ENCODE results near the gene PRDM8. TPM values are rescaled to one million over a fixed set of nuclear protein-coding genes. Genes with fewer than 3 reads are reported as not detected.

PRDM8 gene
- total and polyA plus RNA-seq, 2 donors (not counting 1 experiment from before 2014, with no cell fraction given): 20.0 to 35.6 TPM

DNA sequence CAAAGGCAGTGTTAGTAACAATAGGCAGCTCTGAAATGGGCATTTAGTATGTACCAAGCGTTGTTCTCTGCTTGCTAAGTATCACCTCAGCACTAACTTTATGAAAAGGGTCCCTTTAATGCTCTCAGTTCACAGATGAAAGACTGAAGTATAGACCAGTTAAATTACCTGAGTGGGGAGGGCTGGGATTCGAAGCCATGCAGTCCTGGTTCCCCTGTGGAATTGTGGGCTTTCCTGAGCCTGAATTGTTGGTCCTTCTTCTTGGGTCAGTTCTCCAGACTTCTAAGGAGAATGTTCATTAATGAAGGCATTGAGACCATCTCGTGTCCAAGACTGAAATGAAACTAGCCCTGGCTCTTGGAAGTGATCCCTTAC, 7.7 kb upstream of the PRDM8 start:
- Histone ChIP-seq H3K9ac (ENCODE audit: low read length) (no peak overlapping the region), H3K4me1 (ENCODE audit: control insufficient read depth in 2 of 2, insufficient read depth in 2 of 2, low read length in 2 of 2) (peaks cover 12 to 19% of the 10 kb centered on the region in 2 donors), H3K27me3 (replicated peaks in 1 of 4; ENCODE audit: control extremely low read depth in 1 of 4, control insufficient read depth in 3 of 4, insufficient read depth in 4 of 4, low read length in 3 of 4) (peaks cover 0 to 57% (median 4%) of the 10 kb centered on the region in 4 experiments), H4K20me1 (ENCODE audit: control insufficient read depth, insufficient read depth, low read length, poor library complexity, severe bottlenecking) (peaks cover 26% of the 10 kb centered on the region), H3K79me2 (ENCODE audit: control insufficient read depth, insufficient read depth, low read length) (peaks cover 26% of the 10 kb centered on the region), H3K4me2 (replicated peaks; ENCODE audit: low read depth, low read length, poor library complexity, severe bottlenecking) (no peak overlapping the region), H3K27ac (ENCODE audit: low read length in 2 of 2) (no peak overlapping the region), H3K4me3 (ENCODE audit: control extremely low read depth in 1 of 5, extremely low read depth in 1 of 5, insufficient read depth in 1 of 5, low read depth in 2 of 5, low read length in 4 of 5) (no peak overlapping the region), H2AFZ (ENCODE audit: insufficient read depth, low read depth, low read length, poor library complexity, severe bottlenecking) (no peak overlapping the region), H3K36me3 (replicated peaks in 1 of 2; ENCODE audit: control extremely low read depth in 1 of 2, control insufficient read depth in 1 of 2, extremely low read depth in 1 of 2, insufficient read depth in 2 of 2, low read length in 1 of 2) (peaks cover 2 to 9% of the 10 kb centered on the region in 2 experiments), H3K9me3 (ENCODE audit: control extremely low read depth in 1 of 3, control insufficient read depth in 2 of 3, insufficient read depth in 1 of 3, low read length in 2 of 3) (peaks cover 0 to 3% (median 0%) of the 10 kb centered on the region in 3 donors)
- ChIA-PET CTCF (interaction anchor here (1.0 to 13.1 kb wide), 3 partner anchors 9 to 62 kb away, joined by 3 to 199 read pairs (median 195); partner anchors contain the start of gene PRDM8), POLR2A (no interaction called here)
- Mint-ChIP-seq H3K4me1 (peaks cover 20% of the 10 kb centered on the region), H3K27ac (no peak overlapping the region), H3K9me3 (ENCODE audit: insufficient read depth) (no peaks in the 10 kb centered on the region), H3K27me3 (peaks cover 16% of the 10 kb centered on the region), H3K4me3 (no peak overlapping the region)
- intact Hi-C loops (cut with micrococcal nuclease): loop anchor here (10.0 kb wide), 1 partner anchor 685 kb away; no protein-coding TSS in a partner anchor
- 53% methylated on average over 2 of the region's 3 CpGs for WGBS (ENCODE audit: insufficient coverage)
- no peak for TF ChIP-seq EZH2 (IDR thresholded peaks at IDR 0.05; ENCODE audit: borderline replicate concordance, insufficient read depth, low read depth, low read length, poor library complexity, severe bottlenecking)
- TF ChIP-seq, protein P1, sequence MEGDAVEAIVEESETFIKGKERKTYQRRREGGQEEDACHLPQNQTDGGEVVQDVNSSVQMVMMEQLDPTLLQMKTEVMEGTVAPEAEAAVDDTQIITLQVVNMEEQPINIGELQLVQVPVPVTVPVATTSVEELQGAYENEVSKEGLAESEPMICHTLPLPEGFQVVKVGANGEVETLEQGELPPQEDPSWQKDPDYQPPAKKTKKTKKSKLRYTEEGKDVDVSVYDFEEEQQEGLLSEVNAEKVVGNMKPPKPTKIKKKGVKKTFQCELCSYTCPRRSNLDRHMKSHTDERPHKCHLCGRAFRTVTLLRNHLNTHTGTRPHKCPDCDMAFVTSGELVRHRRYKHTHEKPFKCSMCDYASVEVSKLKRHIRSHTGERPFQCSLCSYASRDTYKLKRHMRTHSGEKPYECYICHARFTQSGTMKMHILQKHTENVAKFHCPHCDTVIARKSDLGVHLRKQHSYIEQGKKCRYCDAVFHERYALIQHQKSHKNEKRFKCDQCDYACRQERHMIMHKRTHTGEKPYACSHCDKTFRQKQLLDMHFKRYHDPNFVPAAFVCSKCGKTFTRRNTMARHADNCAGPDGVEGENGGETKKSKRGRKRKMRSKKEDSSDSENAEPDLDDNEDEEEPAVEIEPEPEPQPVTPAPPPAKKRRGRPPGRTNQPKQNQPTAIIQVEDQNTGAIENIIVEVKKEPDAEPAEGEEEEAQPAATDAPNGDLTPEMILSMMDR (IDR thresholded peaks at IDR 0.05): no peak
- DNase-seq (no peak), ATAC-seq (ENCODE audit: low read depth) (no peak)

DNA sequence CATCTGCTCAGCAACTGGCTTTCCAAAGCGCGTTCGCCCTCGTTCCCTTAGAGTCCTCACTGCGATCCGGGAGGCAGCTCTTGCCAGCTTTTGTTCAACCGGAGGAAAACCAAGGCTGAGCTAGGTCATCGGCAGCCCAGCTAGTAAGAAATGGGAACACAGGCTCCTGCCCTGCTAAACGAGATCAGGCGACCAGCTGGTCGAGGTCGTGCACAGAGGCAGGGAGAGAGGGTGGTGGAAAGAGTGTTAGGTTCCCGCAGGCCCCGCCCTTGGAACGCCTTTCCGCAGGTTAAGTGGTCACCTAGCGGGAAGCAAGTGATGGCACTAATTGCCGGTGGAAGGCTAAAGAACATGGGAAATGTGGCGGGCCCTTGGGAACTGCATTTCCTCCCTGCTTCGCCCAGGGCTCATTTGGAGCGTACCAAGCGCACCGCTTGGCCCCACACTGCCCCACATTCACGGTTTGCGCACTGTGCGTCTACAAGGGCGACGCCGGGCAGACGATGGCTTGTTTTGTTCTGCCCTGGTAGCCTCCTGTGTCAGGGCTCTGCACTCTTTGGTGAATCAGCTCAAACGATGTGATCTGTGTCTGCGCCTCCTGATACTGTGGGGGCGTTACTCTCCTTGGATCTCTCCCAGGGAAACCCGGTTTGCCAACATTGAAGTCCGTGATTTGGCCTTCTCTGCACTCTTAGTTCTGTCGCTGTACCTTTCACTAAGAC, 7.2 kb upstream of the PRDM8 start:
- H3K4me1 Mint-ChIP-seq: peaks cover 15% of the 10 kb centered on the region
- no peak overlapping the region for H2AFZ ChIP-seq (ENCODE audit: insufficient read depth, low read depth, low read length, poor library complexity, severe bottlenecking)
- ATAC-seq (ENCODE audit: low read depth): no peak
- POLR2A ChIA-PET: no interaction called here
- H3K27ac Mint-ChIP-seq: no peak overlapping the region
- H4K20me1 ChIP-seq (ENCODE audit: control insufficient read depth, insufficient read depth, low read length, poor library complexity, severe bottlenecking): peaks cover 26% of the 10 kb centered on the region
- 82% methylated on average over 36 of the region's 36 CpGs for WGBS (ENCODE audit: insufficient coverage)
- peaks cover 0 to 57% (median 4%) of the 10 kb centered on the region in 4 experiments for H3K27me3 ChIP-seq (replicated peaks in 1 of 4; ENCODE audit: control extremely low read depth in 1 of 4, control insufficient read depth in 3 of 4, insufficient read depth in 4 of 4, low read length in 3 of 4)
- no peak for DNase-seq
- intact Hi-C loops (cut with micrococcal nuclease): loop anchor here (10.0 kb wide), 1 partner anchor 685 kb away; no protein-coding TSS in a partner anchor
- peaks cover 0 to 3% (median 0%) of the 10 kb centered on the region in 3 donors for H3K9me3 ChIP-seq (ENCODE audit: control extremely low read depth in 1 of 3, control insufficient read depth in 2 of 3, insufficient read depth in 1 of 3, low read length in 2 of 3)
- peaks cover 12 to 13% of the 10 kb centered on the region in 2 donors for H3K4me1 ChIP-seq (ENCODE audit: control insufficient read depth in 2 of 2, insufficient read depth in 2 of 2, low read length in 2 of 2)
- TF ChIP-seq EZH2 (IDR thresholded peaks at IDR 0.05; ENCODE audit: borderline replicate concordance, insufficient read depth, low read depth, low read length, poor library complexity, severe bottlenecking): no peak
- no peak overlapping the region for H3K27ac ChIP-seq (ENCODE audit: low read length in 2 of 2)
- no peak overlapping the region for H3K4me3 ChIP-seq (ENCODE audit: control extremely low read depth in 1 of 5, extremely low read depth in 1 of 5, insufficient read depth in 1 of 5, low read depth in 2 of 5, low read length in 4 of 5)
- H3K4me3 Mint-ChIP-seq: no peak overlapping the region
- H3K79me2 ChIP-seq (ENCODE audit: control insufficient read depth, insufficient read depth, low read length): peaks cover 22% of the 10 kb centered on the region
- H3K9ac ChIP-seq (ENCODE audit: low read length): no peak overlapping the region
- H3K4me2 ChIP-seq (replicated peaks; ENCODE audit: low read depth, low read length, poor library complexity, severe bottlenecking): no peak overlapping the region
- CTCF ChIA-PET: interaction anchor here (11.5 to 13.1 kb wide), 2 partner anchors 9 to 63 kb away, joined by 195 to 199 read pairs; partner anchors contain the start of gene PRDM8
- peaks cover 16% of the 10 kb centered on the region for H3K27me3 Mint-ChIP-seq
- H3K36me3 ChIP-seq (replicated peaks in 1 of 2; ENCODE audit: control extremely low read depth in 1 of 2, control insufficient read depth in 1 of 2, extremely low read depth in 1 of 2, insufficient read depth in 2 of 2, low read length in 1 of 2): peaks cover 2 to 9% of the 10 kb centered on the region in 2 experiments
- no peaks in the 10 kb centered on the region for H3K9me3 Mint-ChIP-seq (ENCODE audit: insufficient read depth)
